Measurements from ENCODE around the gene TMEM156.

Gene TMEM156, protein sequence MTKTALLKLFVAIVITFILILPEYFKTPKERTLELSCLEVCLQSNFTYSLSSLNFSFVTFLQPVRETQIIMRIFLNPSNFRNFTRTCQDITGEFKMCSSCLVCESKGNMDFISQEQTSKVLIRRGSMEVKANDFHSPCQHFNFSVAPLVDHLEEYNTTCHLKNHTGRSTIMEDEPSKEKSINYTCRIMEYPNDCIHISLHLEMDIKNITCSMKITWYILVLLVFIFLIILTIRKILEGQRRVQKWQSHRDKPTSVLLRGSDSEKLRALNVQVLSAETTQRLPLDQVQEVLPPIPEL

DNA sequence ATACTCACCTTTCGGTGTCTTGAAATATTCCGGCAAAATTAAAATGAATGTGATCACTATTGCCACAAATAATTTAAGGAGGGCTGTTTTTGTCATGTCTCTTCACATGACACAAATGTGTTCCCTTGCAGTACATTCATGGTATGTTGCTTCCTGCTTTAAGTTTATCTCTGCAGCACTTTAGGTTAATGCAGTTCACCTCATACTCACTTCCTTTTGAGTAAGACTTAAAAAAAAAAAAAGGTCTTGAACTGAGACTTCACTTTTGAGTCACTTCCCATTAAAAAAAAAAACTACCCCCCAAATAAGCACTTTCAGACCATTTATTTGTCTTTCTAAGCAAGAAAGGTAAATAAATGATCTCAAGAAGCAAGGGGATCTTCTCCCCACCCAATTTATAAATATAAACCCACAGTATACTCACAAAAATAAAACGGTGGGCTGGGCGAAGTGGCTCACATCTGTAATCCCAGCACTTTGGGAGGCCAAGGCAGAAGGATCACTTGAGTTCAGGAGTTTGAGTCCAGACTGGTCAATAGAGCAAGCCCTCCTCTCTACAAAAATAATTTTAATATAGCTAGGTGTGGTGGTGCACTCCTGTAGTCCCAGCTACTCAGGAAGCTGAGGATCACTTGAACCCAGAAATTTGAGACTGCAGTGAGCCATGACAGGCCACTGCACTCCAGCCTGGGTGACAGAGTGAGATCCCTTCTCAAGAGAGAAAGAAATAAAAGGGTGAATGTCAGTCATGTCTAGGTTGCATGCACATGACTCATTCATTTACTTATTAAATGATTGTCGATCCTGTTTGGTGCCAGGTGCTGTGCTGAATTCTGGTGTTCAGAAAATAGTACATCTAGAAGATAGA lies at the start of gene TMEM156:
Gene TMEM156, minus strand, starts transcription at position 192 of the 868 bp plus-strand sequence. Its CDS starts 96 bp downstream, at position 96.
- Mint-ChIP-seq H3K27me3 (no peaks in the 10 kb centered on the region), H3K27ac (peak within 1 kb of the TSS; percentile 82), H3K4me1 (peaks cover 55% of the 10 kb centered on the region), H3K9me3 (no peaks in the 10 kb centered on the region), H3K4me3 (peak within 1 kb of the TSS; percentile 83), H3K36me3 (peaks cover 1% of the 10 kb centered on the region)

- peaks cover 17% of the 10 kb centered on the region for H3K36me3 Mint-ChIP-seq
- H3K27ac Mint-ChIP-seq: no peak overlapping the region
- no peaks in the 10 kb centered on the region for H3K9me3 Mint-ChIP-seq
These were observed 46.6 kb upstream of the TMEM156 start for GRCh38 chr4:39078829-39079228.

DNA sequence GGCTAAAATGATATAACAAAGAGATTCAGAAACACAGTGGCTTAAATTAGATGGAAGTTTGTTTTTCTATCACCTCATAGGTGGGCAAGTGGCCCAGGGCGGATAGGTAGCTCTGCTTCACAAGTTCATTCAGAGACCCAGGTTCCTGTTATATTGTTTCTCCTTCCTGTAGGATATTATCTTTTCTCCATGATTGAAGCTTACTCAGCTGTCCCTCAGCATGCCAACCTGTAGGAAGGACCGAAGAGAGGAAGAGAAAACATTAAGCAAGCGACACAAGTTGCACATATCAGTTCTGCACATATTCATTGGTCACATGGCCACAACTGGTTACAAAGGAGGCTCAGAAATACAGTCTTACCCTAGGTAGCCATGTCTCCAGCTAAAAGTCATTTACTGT lies 36.7 kb upstream of the TMEM156 start:
- peaks cover 3% of the 10 kb centered on the region for H3K36me3 Mint-ChIP-seq
- no peak overlapping the region for H3K27ac Mint-ChIP-seq
- H3K9me3 Mint-ChIP-seq: no peaks in the 10 kb centered on the region
- no peak overlapping the region for H3K4me3 Mint-ChIP-seq
- H3K4me1 Mint-ChIP-seq: peaks cover 17% of the 10 kb centered on the region
- no peaks in the 10 kb centered on the region for H3K27me3 Mint-ChIP-seq

More at GRCh38 chr4:39078829-39079228, 46.6 kb upstream of the TMEM156 start:
- Mint-ChIP-seq H3K4me3 (no peak overlapping the region), H3K4me1 (no peaks in the 10 kb centered on the region), H3K27me3 (no peaks in the 10 kb centered on the region)

DNA sequence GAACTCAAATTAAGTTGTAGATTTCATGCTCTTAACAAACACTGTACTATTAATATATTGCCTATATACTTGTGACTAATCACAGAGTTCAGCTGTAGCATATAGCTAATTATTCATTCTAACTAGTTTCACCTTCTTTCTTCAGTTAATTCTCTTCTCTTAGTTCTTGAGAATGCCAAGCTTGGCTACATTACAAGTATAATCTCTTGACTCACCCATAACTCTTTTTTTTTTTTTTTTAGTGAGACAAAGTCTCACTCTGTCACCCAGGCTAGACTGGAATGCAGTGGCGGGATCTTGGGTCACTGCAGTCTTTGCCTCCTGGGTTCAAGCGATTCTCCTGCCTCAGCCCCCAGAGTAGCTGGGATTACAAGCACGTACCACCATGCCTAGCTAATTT lies 35.2 kb upstream of the TMEM156 start:
- Mint-ChIP-seq H3K27me3 (no peaks in the 10 kb centered on the region), H3K4me3 (no peak overlapping the region), H3K36me3 (peaks cover 5% of the 10 kb centered on the region), H3K27ac (no peak overlapping the region), H3K9me3 (no peaks in the 10 kb centered on the region), H3K4me1 (peaks cover 29% of the 10 kb centered on the region)

- no peaks in the 10 kb centered on the region for H3K27me3 Mint-ChIP-seq
- no peaks in the 10 kb centered on the region for H3K9me3 Mint-ChIP-seq
- peaks cover 5% of the 10 kb centered on the region for H3K36me3 Mint-ChIP-seq
- no peak overlapping the region for H3K4me3 Mint-ChIP-seq
- H3K4me1 Mint-ChIP-seq: peaks cover 34% of the 10 kb centered on the region
- no peak overlapping the region for H3K27ac Mint-ChIP-seq
These were observed 34.8 kb upstream of the TMEM156 start for GRCh38 chr4:39067031-39067430.

GRCh38 chr4:39066371-39066770 lies 34.2 kb upstream of the TMEM156 start:
- Mint-ChIP-seq H3K4me3 (no peak overlapping the region), H3K4me1 (peaks cover 40% of the 10 kb centered on the region), H3K27me3 (no peaks in the 10 kb centered on the region), H3K36me3 (peaks cover 5% of the 10 kb centered on the region), H3K27ac (no peak overlapping the region), H3K9me3 (no peaks in the 10 kb centered on the region)

DNA sequence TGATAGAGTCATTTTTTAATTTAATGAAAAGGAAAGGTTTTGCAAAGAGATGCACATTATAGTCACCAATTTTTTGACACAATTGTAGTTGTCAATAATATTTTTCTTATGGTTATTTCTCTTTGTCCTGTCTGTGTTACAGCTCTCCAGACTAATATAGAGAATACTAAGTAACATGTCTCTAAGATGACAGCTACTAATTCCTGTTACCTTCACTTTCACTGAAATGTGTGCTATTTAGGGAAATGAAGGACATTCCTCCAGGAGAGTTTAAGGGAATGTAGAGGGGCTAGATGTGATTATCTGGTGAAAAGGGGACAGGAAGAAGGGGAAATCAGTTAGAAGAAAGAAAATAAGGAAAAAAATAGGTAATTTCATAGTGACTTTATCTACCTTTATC lies 31.2 kb upstream of the TMEM156 start:
- peaks cover 49% of the 10 kb centered on the region for H3K4me1 Mint-ChIP-seq
- no peak overlapping the region for H3K4me3 Mint-ChIP-seq
- H3K27ac Mint-ChIP-seq: no peak overlapping the region
- no peaks in the 10 kb centered on the region for H3K27me3 Mint-ChIP-seq
- no peaks in the 10 kb centered on the region for H3K9me3 Mint-ChIP-seq
- H3K36me3 Mint-ChIP-seq: peaks cover 5% of the 10 kb centered on the region

GRCh38 chr4:39062770-39063097 lies 30.5 kb upstream of the TMEM156 start:
- Mint-ChIP-seq H3K9me3 (no peaks in the 10 kb centered on the region), H3K4me1 (peaks cover 45% of the 10 kb centered on the region), H3K36me3 (peaks cover 2% of the 10 kb centered on the region), H3K4me3 (no peak overlapping the region), H3K27me3 (no peaks in the 10 kb centered on the region), H3K27ac (no peak overlapping the region)

GRCh38 chr4:39062094-39062769 lies 30.0 kb upstream of the TMEM156 start, which contains the start of gene KLHL5:
Gene KLHL5 (plus strand): TSS chr4:39062232. CDS start chr4:39062653, 421 bp downstream.
- H3K9me3 Mint-ChIP-seq: no peaks in the 10 kb centered on the region
- H3K27ac Mint-ChIP-seq: peak within 1 kb of the TSS; percentile 14
- H3K4me3 Mint-ChIP-seq: no peak within 1 kb of the TSS
- peaks cover 2% of the 10 kb centered on the region for H3K36me3 Mint-ChIP-seq
- no peaks in the 10 kb centered on the region for H3K27me3 Mint-ChIP-seq
- peaks cover 44% of the 10 kb centered on the region for H3K4me1 Mint-ChIP-seq

- no peak overlapping the region for H3K27ac Mint-ChIP-seq
- H3K4me3 Mint-ChIP-seq: no peak overlapping the region
- no peaks in the 10 kb centered on the region for H3K9me3 Mint-ChIP-seq
- H3K36me3 Mint-ChIP-seq: peaks cover 2% of the 10 kb centered on the region
- H3K4me1 Mint-ChIP-seq: peaks cover 46% of the 10 kb centered on the region
- H3K27me3 Mint-ChIP-seq: no peaks in the 10 kb centered on the region
These were observed 29.2 kb upstream of the TMEM156 start for GRCh38 chr4:39061457-39061856.

DNA sequence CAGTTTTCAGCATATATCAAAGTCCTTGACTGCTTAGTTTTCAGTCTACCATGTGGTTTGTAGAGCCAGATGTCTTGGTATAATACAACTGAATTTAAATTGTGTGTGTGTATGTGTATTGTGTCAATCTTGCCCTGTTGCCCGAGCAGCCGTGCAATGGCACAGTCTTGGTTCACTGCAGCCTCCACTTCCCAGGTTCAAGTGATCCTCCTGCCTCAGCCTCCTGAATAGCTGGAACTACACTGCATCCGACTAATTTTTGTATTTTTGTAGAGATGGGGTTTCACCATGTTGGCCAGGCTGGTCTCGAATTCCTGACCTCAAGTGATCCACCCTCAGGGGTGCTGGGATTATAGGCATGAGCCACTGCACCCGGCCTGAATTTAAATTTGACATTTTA lies 23.8 kb upstream of the TMEM156 start:
- no peaks in the 10 kb centered on the region for H3K9me3 Mint-ChIP-seq

DNA sequence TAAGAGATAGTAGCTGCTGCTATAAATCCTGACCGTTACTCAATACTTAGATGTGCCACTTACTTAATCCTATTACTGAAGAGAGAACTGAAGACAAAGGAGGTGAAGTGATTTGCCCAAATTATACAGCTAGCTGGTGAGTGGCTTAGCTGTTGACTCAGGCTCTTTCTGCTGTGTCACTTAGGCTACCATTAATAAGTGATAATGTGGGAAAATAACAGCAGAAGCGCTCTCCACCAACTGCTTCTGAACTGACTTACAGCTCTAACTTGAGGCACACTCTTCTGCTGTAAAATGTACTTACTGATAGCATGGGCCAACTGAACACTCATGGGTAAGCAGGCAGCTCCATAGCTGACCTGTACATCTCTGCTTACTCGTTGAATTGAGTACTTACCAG lies 22.3 kb upstream of the TMEM156 start:
- peaks cover 49% of the 10 kb centered on the region for H3K4me1 Mint-ChIP-seq
- no peaks in the 10 kb centered on the region for H3K36me3 Mint-ChIP-seq
- H3K27ac Mint-ChIP-seq: no peak overlapping the region
- no peaks in the 10 kb centered on the region for H3K9me3 Mint-ChIP-seq
- no peak overlapping the region for H3K4me3 Mint-ChIP-seq
- H3K27me3 Mint-ChIP-seq: no peaks in the 10 kb centered on the region

More for the DNA sequence above, 23.8 kb upstream of the TMEM156 start:
- Mint-ChIP-seq H3K4me3 (no peak overlapping the region), H3K36me3 (no peaks in the 10 kb centered on the region), H3K27ac (no peak overlapping the region), H3K27me3 (no peaks in the 10 kb centered on the region), H3K4me1 (peaks cover 55% of the 10 kb centered on the region)

- H3K36me3 Mint-ChIP-seq: no peaks in the 10 kb centered on the region
- H3K4me3 Mint-ChIP-seq: no peak overlapping the region
- H3K27ac Mint-ChIP-seq: no peak overlapping the region
These were observed 21.8 kb upstream of the TMEM156 start for GRCh38 chr4:39053983-39054382.

GRCh38 chr4:39051492-39051891 lies 19.3 kb upstream of the TMEM156 start:
- Mint-ChIP-seq H3K27ac (no peak overlapping the region), H3K4me3 (no peak overlapping the region), H3K9me3 (no peaks in the 10 kb centered on the region), H3K27me3 (no peaks in the 10 kb centered on the region), H3K36me3 (no peaks in the 10 kb centered on the region), H3K4me1 (peaks cover 69% of the 10 kb centered on the region)

More at GRCh38 chr4:39053983-39054382, 21.8 kb upstream of the TMEM156 start:
- H3K9me3 Mint-ChIP-seq: no peaks in the 10 kb centered on the region
- H3K27me3 Mint-ChIP-seq: no peaks in the 10 kb centered on the region
- H3K4me1 Mint-ChIP-seq: peaks cover 49% of the 10 kb centered on the region

DNA sequence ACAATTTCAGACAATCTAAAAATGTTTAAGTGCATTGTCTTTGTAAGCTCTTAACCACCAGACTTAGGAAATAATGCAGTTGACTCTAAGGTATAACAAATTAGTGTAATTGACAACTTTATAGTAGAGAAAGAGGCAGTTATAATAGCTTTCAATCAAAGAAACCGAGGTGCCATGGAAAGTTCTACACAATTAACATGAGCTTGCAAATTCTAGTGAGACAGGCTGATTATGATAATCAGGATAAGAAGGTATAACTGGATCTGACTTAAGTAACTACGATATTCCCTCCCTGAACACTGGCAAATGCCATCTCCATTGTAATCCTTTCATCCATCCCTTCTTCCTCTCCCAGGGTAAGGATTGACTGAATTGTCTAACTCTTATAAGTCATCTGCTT lies 18.4 kb upstream of the TMEM156 start:
- H3K36me3 Mint-ChIP-seq: no peaks in the 10 kb centered on the region
- no peaks in the 10 kb centered on the region for H3K9me3 Mint-ChIP-seq
- H3K4me3 Mint-ChIP-seq: no peak overlapping the region
- no peaks in the 10 kb centered on the region for H3K27me3 Mint-ChIP-seq
- peaks cover 77% of the 10 kb centered on the region for H3K4me1 Mint-ChIP-seq
- peak overlapping the region; percentile 75 for H3K27ac Mint-ChIP-seq

DNA sequence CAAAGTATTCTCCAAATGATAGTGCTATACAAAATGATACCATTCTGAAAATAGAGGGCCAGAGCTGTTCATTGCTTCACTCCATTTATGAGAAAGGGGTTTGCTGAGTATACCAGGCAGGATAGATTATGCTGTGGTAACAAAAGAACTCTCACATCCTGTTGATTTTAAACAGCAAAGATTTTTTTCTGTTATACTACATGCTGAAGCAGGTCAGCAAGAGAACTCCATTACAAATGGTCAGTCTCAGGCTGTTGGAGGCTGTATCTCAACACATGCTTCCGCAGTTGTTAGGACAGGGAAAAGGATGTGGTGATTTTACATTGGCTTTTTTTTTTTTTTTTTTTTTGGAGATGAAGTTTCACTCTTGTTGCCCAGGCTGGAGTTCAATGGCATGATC lies 16.1 kb upstream of the TMEM156 start:
- Mint-ChIP-seq H3K4me1 (peaks cover 69% of the 10 kb centered on the region), H3K9me3 (no peaks in the 10 kb centered on the region), H3K27ac (no peak overlapping the region), H3K27me3 (no peaks in the 10 kb centered on the region), H3K4me3 (peak overlapping the region; percentile 19), H3K36me3 (no peaks in the 10 kb centered on the region)
